IPS-18c (cell line): ENCODE measurements around the gene LIPA.
A peak's percentile ranks its signal among the peaks of the same experiment; 100 is the strongest.
"Not testable (repeated sequence)": the region's sequence is repeated elsewhere in the genome, so short reads cannot be mapped to it uniquely, and the experiment has no call there.

Experiments
- H3K4me3 ChIP-seq: 2 replicates; pipeline ENCODE4 v1.7.0; 2013; ENCODE audit warnings: low read depth, mild to moderate bottlenecking, low read length, moderate library complexity; ENCODE audit not compliant: insufficient read depth
- H3K9me3 ChIP-seq: one replicate; pipeline ENCODE4 v1.6.1; 2013; ENCODE audit warnings: mild to moderate bottlenecking, low read length, moderate library complexity; ENCODE audit not compliant: control insufficient read depth, insufficient read depth

The LIPA gene

DNA sequence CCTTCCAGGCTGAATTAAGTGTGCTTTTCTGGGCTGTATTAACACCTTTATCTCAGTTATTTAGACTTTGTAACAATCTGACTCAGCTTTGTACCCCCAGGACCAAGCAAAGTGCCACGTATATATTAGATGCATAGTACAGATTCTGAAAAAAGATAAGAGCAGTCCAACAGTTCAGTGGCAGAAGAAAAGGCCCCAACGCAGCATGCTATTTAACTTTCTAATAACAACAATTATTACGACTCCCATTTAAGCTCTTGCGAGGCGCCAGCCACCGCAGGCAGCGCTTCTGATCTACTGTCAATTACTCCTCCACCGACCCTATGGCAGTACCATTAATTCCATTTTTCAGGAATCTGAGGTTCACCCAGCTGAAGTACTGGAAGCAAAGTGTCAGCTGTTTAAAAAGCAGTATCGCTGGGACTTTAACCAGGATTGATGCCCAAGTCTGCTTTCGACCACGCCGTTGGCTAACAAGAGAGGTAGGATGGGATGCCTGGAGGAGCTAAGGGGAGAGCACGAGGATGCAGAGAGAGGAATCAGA, 638 bp downstream of the LIPA start:
- Histone ChIP-seq H3K9me3 (peaks cover 11% of the 10 kb centered on the region), H3K4me3 (peak overlapping the region; percentile 77)

DNA sequence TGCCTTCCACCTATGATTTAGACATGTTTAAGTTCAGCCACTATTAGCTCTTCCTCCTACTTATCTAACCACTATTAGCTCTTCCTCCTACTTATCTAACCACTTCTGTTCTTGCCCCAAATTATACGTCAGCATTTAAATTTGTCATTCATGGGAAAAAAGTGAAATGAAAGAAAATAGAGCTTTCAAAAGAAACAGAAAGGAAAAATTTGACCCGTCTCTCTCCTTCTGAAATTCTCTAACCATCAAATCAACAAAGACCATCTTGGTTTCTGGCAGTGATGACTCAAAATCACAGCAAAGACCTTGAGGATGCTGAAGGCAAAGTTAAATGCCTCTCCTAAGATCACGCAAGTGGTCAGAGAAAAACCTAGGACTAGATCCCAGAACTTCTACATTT, 2.6 kb downstream of the LIPA start:
- no peak overlapping the region for H3K4me3 ChIP-seq

DNA sequence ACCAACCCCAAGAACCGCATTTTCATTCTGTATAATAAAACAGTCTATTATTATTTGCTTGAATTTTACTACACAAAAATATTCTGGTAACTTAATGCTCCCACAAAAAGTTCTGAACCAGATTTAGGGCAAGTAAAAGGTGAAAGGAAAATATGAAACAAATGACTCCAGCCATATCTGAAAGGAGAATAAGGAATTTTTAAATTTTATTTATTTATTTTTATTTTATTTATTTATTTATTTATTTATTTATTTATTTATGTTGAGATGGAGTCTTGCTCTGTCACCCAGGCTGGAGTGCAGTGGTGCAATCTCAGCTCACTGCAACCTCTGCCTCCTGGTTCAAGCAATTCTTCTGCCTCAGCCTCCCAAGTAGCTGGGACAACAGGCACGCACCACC, 4.0 kb downstream of the LIPA start:
- not testable (repeated sequence) for H3K4me3 ChIP-seq, H3K9me3 ChIP-seq

More for the DNA sequence above, 2.6 kb downstream of the LIPA start:
- peaks cover 4% of the 10 kb centered on the region for H3K9me3 ChIP-seq

DNA sequence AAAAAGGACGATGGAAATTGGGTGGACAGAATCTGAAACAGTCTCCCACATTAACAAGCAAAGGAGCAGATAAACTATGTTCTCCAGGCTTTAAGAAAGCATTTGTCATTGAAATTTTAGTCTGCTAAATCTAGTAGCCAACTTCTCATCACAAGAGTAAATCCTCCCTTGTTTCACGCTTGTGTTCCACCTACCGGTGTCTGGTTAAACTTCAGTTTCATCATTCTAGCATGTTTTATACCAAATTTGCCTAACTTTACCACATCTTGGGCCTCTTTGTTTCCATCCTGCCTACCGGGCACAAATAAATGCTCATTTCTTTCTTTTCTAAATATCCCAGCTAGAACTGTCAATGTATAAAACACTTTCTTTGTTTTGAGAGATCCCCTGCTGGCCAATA, 5.8 kb downstream of the LIPA start:
- H3K9me3 ChIP-seq: no peaks in the 10 kb centered on the region
- no peak overlapping the region for H3K4me3 ChIP-seq

DNA sequence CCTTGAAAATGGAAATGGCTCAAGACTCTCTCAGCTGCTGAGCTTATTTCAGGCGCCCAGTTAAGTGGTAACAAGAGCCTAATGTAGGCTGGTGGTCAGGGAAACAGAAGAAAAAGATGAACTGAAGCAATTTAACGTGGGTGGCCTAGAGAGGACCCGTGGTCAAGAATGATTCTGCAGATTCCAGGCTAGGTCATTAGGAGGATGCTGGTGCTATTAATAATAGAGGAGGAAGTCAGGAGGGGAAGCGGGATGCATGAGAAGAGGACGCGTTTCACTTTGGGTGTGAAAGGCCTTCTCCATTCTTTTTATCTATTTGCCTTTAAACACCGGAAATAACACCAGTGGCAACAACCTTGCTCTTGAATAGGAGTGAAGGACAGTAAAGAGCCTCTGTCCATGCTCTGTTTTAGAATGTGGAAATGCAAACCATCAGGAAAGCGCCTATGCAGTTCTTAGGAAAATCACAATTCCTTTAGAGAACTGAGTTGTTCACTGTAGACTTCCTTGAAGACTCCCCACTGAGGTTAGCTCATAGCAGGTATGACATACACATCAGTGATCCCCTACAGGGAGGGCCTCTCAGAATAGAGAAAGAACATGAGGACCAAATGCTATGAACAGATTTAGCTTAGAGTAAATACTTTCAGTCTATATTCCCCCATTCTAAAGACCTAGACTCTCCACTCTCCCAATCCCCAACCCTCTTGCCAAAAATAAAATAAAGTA, 8.6 kb downstream of the LIPA start:
- no peaks in the 10 kb centered on the region for H3K9me3 ChIP-seq
- H3K4me3 ChIP-seq: no peak overlapping the region

DNA sequence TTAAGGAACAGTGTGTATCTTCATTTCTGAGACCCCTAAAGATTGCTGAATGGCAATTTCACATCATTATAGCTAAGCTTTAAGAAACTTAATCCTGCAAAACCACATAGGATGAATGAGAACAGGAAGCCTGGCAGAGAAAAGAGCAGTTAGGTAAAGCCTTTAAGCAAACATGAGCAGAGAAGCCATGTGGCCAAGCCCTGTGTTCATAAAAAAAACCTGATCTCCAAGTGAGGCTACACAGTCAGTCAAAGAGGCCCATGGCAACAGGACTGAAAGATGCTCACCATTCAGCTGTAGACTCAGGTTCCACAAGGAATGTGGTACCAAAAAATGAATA, 9.3 kb downstream of the LIPA start:
- Histone ChIP-seq H3K9me3 (no peaks in the 10 kb centered on the region), H3K4me3 (no peak overlapping the region)

DNA sequence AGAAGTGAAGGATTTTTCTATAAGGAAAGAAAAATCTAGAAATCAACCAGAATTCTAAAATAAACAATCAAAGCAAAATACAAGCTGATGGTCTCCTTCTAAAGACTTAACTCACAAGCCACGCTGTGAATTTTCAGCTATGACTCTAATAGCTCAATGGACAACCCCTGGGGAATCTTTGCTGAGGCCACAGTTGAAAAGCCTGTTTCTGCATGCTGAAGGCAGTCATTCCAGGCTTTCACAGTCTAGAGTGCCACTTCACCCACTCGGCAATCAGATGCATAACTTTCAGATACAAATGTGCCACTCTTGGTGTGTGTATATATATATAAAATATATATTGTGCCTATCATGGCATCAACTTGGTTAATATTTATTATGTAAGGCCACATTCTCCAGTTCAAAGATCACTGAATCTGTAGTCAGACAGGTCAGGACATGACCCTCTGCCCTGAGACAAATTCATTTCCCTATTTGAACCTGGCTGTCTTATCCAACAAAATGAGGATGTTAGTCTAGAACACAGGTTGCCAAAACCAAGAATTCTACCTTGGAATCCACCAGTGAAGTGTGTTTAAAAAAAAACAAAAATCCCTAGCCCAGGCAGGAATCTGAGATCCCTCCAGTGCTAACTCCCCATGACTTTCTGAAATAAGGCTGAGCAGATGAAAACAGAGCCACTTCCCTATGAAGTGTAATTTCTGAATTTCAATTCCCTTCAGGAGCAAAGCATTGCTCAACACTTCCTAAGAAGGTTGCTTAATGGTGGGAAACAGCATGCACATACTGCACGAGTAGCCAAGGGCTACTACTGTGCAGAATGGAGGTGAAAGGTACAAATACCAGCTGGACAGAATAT, 9.9 kb downstream of the LIPA start:
- Histone ChIP-seq H3K9me3 (no peaks in the 10 kb centered on the region), H3K4me3 (no peak overlapping the region)

DNA sequence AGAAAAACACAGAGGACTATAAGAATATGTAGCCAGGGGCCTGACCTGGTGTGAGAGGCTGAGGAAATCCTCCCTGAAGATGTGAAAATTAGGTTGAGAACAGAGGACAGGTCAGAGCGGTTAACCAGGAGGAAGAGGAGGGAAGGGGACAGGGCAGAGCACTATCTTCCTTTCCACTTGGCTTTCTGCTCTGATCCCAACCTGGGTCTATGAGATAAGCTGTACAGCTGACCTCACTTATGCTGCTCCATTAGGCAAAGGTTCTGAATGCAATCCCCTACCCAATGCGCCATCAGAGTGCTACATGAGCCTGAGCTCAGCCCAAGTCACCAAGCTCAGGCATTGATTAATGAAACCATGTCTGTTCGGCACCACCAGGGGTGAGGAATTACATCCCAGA, 10.5 kb downstream of the LIPA start:
- Histone ChIP-seq H3K9me3 (no peaks in the 10 kb centered on the region), H3K4me3 (no peak overlapping the region)

DNA sequence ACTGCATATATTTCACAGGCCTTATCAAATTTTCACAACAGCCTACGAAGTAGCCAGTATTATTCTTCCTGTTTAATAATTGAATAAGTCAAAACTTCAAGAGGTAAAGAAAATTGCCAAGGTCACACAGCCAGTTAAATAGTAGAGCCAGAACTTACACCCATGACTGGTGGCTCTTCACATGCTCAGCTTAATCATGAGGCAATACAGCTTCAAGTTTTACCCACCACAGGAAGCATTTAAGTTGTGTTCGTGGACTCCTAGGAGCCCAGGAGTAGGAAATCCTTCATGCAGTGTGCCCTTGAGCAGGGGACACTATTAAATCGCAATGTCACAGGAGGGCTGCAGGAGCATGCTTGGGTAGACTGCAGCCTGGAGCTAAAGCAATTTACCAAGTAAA, 11.1 kb downstream of the LIPA start:
- no peaks in the 10 kb centered on the region for H3K9me3 ChIP-seq
- H3K4me3 ChIP-seq: no peak overlapping the region

DNA sequence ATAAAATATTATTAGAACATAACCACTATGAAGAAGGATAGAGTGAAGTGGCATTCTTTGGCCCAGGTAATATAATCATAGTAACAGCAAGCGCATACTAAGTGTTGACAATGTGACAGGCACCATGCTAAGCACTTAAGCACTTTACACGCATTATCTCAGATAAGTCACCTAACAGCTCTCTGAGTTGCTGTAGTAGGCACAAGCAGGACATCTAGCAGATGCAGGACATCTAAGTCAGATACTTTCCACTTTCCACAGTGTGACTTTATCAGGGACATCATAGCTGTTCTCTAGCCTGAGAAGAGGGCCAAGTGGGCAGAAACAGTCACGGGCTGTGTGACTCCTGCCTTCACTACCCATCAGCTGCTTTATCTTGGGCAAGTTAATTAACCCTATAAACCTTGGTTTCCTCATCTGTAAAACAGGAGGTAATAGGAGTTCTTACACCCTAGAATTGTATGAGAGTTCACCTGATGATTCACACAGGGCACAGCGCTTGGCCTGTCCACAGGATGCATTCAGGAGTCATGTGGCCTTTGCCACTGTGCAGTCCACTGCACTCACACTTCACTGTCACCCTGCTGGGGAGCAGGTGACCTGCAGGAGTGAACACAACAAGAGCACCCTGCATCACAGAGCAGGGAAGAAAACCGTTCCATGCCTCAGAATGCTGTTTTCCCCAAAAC, 12.5 kb downstream of the LIPA start:
- H3K4me3 ChIP-seq: no peak overlapping the region
- no peaks in the 10 kb centered on the region for H3K9me3 ChIP-seq

DNA sequence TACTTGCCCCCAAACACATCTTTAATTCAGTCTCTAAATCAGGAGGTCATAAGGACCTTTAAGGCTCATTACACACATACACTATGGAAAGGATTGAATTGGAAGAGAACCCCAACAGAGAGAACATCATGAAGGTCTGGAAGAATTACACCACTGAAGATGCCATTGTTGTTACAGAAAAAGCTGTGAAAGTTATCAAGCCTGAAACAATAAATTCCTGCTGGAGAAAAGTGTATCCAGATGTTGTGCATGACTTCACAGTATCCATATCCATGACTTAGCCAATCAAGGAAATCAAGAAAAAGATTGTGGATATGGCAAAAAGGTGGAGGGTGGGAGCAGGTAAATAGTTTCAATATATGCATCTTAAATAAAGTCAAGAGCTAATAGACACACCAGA, 13.7 kb downstream of the LIPA start:
- H3K9me3 ChIP-seq: no peaks in the 10 kb centered on the region
- H3K4me3 ChIP-seq: no peak overlapping the region

DNA sequence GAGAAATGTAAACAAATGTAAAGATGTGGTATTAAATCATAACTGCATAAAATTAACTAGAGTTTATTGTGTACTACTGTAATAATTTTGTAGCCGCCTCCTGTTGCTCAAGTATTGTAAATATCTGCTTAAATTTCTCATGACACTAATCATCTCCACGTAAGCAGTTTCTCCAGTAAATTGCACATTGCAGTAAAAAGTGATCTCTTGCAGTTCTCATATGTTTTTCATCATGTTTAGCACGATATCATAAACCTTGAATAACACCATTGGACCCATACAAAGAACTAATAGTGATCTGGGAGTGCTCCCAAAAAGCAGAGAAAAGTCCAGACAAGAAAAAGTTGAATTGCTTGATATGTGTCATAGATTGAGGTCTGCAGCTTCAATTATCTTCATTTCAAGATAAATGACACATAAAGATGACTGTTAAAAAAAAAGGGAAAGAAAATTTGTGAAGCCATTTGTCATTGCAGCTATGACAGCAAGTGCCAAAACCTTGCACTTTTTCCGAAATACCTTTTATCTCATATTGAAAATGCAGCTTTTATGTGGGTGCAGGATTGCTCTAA, 15.3 kb downstream of the LIPA start:
- H3K4me3 ChIP-seq: no peak overlapping the region
- H3K9me3 ChIP-seq: no peaks in the 10 kb centered on the region

DNA sequence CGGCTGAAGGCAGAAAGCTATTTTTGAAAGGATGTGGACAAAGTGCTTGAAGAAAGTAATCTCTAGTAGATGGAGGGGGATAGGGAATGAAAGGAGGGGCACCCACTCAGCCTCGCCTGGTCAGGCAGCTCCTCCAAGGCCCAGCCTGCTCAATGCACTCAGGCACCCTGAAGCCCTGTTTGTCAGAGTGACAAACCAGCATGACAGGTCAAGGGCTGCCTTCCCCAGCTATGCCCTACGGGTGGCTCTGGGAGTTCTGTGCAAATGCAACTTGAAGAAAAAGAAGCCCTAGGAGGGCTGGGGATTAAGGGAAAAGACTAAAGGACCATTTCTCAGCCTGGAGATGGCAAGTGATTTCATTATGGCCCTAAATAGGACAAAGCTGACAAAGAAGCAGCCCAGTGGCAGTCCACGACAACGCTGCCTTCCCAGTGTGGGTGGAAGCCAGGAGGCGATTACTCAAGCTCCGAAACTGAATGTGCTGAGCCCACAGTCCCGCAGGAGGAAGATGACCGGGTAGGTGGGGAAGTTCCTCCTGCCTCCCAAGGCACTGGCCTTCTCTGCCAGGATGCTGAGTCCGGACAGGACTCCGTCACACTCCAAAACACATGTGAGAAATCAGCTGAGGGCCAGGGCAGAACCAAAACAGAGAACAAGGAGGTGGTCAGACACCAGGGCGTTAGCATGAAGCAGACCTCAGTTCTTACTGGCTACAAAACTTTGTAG, 16.3 kb downstream of the LIPA start:
- no peak overlapping the region for H3K4me3 ChIP-seq

DNA sequence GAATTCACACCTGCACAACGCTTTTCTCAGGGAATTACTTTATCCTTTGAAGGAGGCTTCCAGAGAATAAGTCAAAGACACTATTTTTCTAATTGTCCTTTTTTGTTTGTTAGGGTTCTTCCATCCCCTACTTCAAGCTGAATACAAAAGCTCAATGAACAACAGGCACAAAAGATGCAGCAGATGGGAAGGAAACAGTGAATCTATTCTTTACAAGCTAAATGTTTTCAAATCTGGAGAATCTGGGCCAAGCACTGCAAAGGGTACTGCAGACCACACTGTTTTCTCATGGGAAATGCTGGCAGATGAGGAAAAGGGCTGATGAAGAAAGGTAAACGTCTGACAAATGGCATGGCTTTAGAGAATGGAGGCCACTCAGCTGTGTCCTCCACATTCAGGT, 18.5 kb downstream of the LIPA start:
- H3K4me3 ChIP-seq: no peak overlapping the region
- no peaks in the 10 kb centered on the region for H3K9me3 ChIP-seq

More for the DNA sequence above, 16.3 kb downstream of the LIPA start:
- H3K9me3 ChIP-seq: no peaks in the 10 kb centered on the region

DNA sequence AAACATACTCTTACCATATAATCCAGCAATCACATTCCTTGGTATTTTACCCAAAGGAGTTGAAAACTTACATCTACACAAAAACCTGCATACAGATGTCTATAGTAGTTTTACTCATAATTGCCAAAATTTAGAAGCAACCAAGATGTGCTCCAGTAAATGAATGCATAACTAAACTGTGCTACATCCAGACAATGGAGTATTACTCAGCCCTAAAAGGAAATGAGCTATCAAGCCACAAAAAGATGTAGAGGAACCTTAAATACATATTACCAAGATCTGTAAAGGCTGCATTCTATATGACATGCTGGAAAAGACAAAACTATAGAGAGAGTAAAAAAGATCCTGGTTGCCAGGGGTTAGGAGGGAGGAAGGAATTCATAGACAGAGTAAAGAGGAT, 22.6 kb downstream of the LIPA start:
- Histone ChIP-seq H3K9me3 (no peaks in the 10 kb centered on the region), H3K4me3 (no peak overlapping the region)

DNA sequence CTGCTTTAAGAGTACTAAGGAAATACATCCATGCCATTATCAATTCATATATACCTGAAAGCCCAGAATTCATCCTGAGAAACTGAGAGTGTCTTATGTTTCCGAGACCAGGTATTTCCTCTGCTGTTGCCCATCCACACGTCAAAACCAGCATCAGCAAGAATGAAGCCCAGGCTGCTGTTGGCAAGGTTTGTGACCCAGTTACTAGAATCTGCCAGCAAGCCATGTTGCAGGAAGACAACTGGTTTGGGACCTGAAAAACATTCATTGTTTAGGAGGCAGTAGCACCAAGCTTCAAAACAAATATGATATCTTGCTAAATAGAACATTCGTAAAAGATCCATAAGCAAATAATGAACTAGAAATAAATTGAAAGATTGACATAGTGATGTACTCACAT, 23.4 kb downstream of the LIPA start:
- H3K4me3 ChIP-seq: no peak overlapping the region
- no peaks in the 10 kb centered on the region for H3K9me3 ChIP-seq

DNA sequence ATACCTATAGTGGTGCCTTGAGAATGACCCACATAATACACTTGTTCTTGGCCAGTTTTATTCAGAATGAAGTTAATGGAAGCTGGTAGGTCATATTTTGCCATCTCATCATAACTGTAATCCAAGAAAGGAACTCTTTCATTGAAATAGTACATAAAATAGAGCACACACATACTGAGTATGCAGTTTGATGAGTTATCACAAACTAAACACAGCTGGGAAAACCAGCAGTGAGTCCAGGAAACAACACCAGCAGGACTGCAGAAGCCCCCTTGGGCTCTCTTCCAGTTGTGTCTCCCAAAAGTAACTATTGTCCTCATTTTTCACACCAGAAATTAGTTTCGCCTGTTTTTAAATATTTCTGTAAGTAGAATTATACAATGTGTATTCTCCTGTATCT, 24.7 kb downstream of the LIPA start:
- Histone ChIP-seq H3K4me3 (no peak overlapping the region), H3K9me3 (no peaks in the 10 kb centered on the region)
